K562 (cell line): ENCODE data around the gene DTYMK. TPM values are rescaled to one million over a fixed set of nuclear protein-coding genes. Genes with fewer than 3 reads are reported as not detected.
A peak's percentile ranks its signal among the peaks of the same experiment; 100 is the strongest.

Experiments
- ATAC-seq: fragments of 200-7000 bp; cut with Tn5 transposase; 3 replicates; pipeline ENCODE4 v1.9.1; 2020; ENCODE audit warnings: moderate library complexity
- BruUV-seq: library from RNA; stranded (reverse); fragments of 400-500 nt; replicated peaks from 2 replicates; lab custom pipeline; 2021; lab: Mats Ljungman, UMichigan
- CTCF ChIA-PET: fragments of 300-600 bp; formaldehyde crosslinking; extraction: SDS; loops from one replicate; lab custom pipeline; 2021; ENCODE audit warnings: low intra/inter-chr PET ratio; lab: Yijun Ruan, JAX
- POLR2A ChIA-PET: fragments of 300-600, 350-650 bp; sonication (Branson Sonifier 250); formaldehyde crosslinking; extraction: SDS; loops from one replicate; lab custom pipeline; 2021; ENCODE audit warnings: antibody characterized with exemption, inconsistent platforms; lab: Yijun Ruan, JAX
- DNase-seq, 4 experiments: peaks; one replicate each; pipeline versions ENCODE4 v3.0.0 to v3.0.0-alpha.2; 2011 to 2018; ENCODE audit warnings: low spot score in 3 of 4, mixed read lengths in 3 of 4; ENCODE audit errors: extremely low read depth in 1 of 4
- FAIRE-seq: peaks from 2 replicates; lab custom pipeline; 2011; peaks lifted over from hg19 to GRCh38; lab: Jason Lieb, UNC
- H2AFZ ChIP-seq: 2 replicates; pipeline ENCODE4 v1.6.0; 2011; ENCODE audit warnings: low read depth, low read length, control low read depth, inconsistent platforms
- H3K27ac ChIP-seq: fragments of 200-600 bp; 3 replicates; pipeline ENCODE4 v1.8.0; 2011; ENCODE audit warnings: low read depth, mild to moderate bottlenecking, control low read depth, inconsistent platforms, low read length, moderate library complexity, mixed read lengths; ENCODE audit errors: extremely low read depth
- H3K27me3 ChIP-seq, 2 experiments: fragments of 300-600 bp in 1 of 2; 2 replicates in 1 of 2; 3 replicates in 1 of 2; pipeline versions ENCODE4 v1.6.0 to v1.8.0; 2011; ENCODE audit warnings: inconsistent platforms in 2 of 2, low read length in 2 of 2, mild to moderate bottlenecking in 1 of 2, mixed read lengths in 1 of 2, moderate library complexity in 1 of 2; ENCODE audit not compliant: control insufficient read depth in 2 of 2, insufficient read depth in 2 of 2
- H3K36me3 ChIP-seq: fragments of 300-600 bp; 3 replicates; pipeline ENCODE4 v1.8.0; 2011; ENCODE audit warnings: mild to moderate bottlenecking, low read length, inconsistent platforms; ENCODE audit not compliant: control insufficient read depth, insufficient read depth
- H3K4me1 ChIP-seq, 2 experiments: fragments of 200-600 bp in 1 of 2; replicated peaks in 1 of 2; 2 replicates in 1 of 2; 3 replicates in 1 of 2; pipeline versions ENCODE4 v1.5.1 to v1.8.0; 2011; ENCODE audit warnings: inconsistent platforms in 2 of 2, low read length in 2 of 2, mild to moderate bottlenecking in 1 of 2, mixed read lengths in 1 of 2, moderate library complexity in 1 of 2; ENCODE audit not compliant: control insufficient read depth in 2 of 2, insufficient read depth in 2 of 2
- H3K4me2 ChIP-seq: 2 replicates; pipeline ENCODE4 v1.6.1; 2011; ENCODE audit warnings: low read length, control low read depth, inconsistent platforms, mixed read lengths; ENCODE audit not compliant: insufficient read depth
- H3K4me3 ChIP-seq: fragments of 200-600 bp; sonication (generic), shearing (Covaris generic); 2 replicates; pipeline ENCODE4 v1.5.1; 2016; ENCODE audit warnings: control low read depth, inconsistent platforms
- H3K79me2 ChIP-seq: fragments of 200-600 bp; 3 replicates; pipeline ENCODE4 v1.8.0; 2011; ENCODE audit warnings: low read length, inconsistent platforms; ENCODE audit not compliant: control insufficient read depth, insufficient read depth
- H3K9ac ChIP-seq, 2 experiments: 2 replicates each; pipeline versions ENCODE4 v1.6.0 to v1.6.1; 2011; ENCODE audit warnings: low read depth in 2 of 2, low read length in 2 of 2, control low read depth in 1 of 2, inconsistent platforms in 1 of 2, mild to moderate bottlenecking in 1 of 2, mixed read lengths in 1 of 2; ENCODE audit not compliant: insufficient read depth in 1 of 2
- H3K9me1 ChIP-seq: one replicate; pipeline ENCODE4 v1.6.0; 2011; ENCODE audit warnings: inconsistent platforms, mild to moderate bottlenecking, low read length, moderate library complexity; ENCODE audit not compliant: control insufficient read depth, insufficient read depth
- H3K9me3 ChIP-seq: replicated peaks from 2 replicates; pipeline ENCODE4 v1.5.1; 2011; ENCODE audit warnings: low read depth, low read length, inconsistent platforms; ENCODE audit not compliant: control insufficient read depth, insufficient read depth
- H4K20me1 ChIP-seq: replicated peaks from 2 replicates; pipeline ENCODE4 v1.6.1; 2011; ENCODE audit warnings: low read length, inconsistent platforms, mixed read lengths; ENCODE audit not compliant: control insufficient read depth, insufficient read depth
- ATF1 ChIP-seq, 2 experiments: fragments of 450-650 bp in 1 of 2; IDR thresholded peaks; 2 replicates each; pipeline ENCODE4 v1.6.1; 2016; ENCODE audit warnings: missing compliant biosample characterization in 1 of 2, missing genetic modification characterization in 1 of 2
- FUS ChIP-seq: fragments of 200-400 bp; formaldehyde crosslinking; optimal IDR thresholded peaks from 2 replicates; pipeline ENCODE3; 2017; ENCODE audit warnings: low read depth, low read length
- NUFIP1 ChIP-seq: fragments of 450-650 bp; IDR thresholded peaks from 2 replicates; pipeline ENCODE4 v1.6.1; 2018; ENCODE audit not compliant: partially characterized antibody
- POLR2G ChIP-seq: fragments of 200-400 bp; formaldehyde crosslinking; IDR thresholded peaks from 2 replicates; pipeline ENCODE4 v1.6.1; 2017; ENCODE audit warnings: low read depth, mild to moderate bottlenecking, antibody characterized with exemption, low read length, moderate library complexity
- SPI1 ChIP-seq: IDR thresholded peaks from 2 replicates; pipeline ENCODE4 v1.6.1; 2011; ENCODE audit warnings: low read depth, low read length, control low read depth, borderline replicate concordance
- WGBS: fragments of 100-300 bp; shearing (Covaris generic); methylation state at CpG from one replicate; pipeline ENCODE4 v1.1.6; 2016; ENCODE audit warnings: low coverage, mixed read lengths; ENCODE audit not compliant: insufficient coverage; ENCODE audit errors: missing lambda C conversion rate; 5-methylcytosine and 5-hydroxymethylcytosine counted together
- in situ Hi-C: fragments of 300-500 bp; cut with MboI; formaldehyde crosslinking; loops from 4 replicates; pipeline ENCODE4 v1.15.0; 2018; ENCODE audit warnings: inconsistent platforms, mixed read lengths
- intact Hi-C: fragments of 100-400 bp; cut with micrococcal nuclease; formaldehyde crosslinking; loops from 2 replicates; pipeline ENCODE4 v1.14.2; 2022
- polyA plus RNA-seq, 8 experiments: library from polyadenylated mRNA; depleted of rRNA in 4 of 8; stranded (reverse) in 5 of 8; unstranded in 3 of 8; fragments of >200 nt; fragmentation: Nextera tagmentation in 2 of 8; fragmentation: Illumina TruSeq in 1 of 8; extraction: Ambion mirVana in 2 of 8; extraction: Trizol in 1 of 8; gene quantifications; 2 replicates each; pipeline versions ENCODE4 v1.2.1 to v1.2.3, GENCODE V29; 2011 to 2014; ENCODE audit warnings: inconsistent platforms in 1 of 8, missing spikeins in 1 of 8
- total RNA-seq, 7 experiments: library from RNA; depleted of rRNA in 6 of 7; stranded (reverse); fragments of >200 nt in 6 of 7; fragmentation: Illumina TruSeq in 2 of 7; extraction: Trizol in 2 of 7; gene quantifications; 2 replicates each; pipeline versions ENCODE4 v1.2.1 to v1.2.3, GENCODE V29; 2011 to 2021; ENCODE audit warnings: low replicate concordance in 1 of 7
- TF ChIP-seq, protein P1 (sequence below), 2 experiments: IDR thresholded peaks; 2 replicates each; pipeline ENCODE4 v1.6.1; 2012; ENCODE audit warnings: improper control_type of control experiment in 2 of 2, low read depth in 2 of 2, low read length in 2 of 2, borderline replicate concordance in 1 of 2

The DTYMK gene
- total and polyA plus RNA-seq, 9 of the 15 experiments (the other 6 are each of a cell fraction or from before 2014, with no cell fraction given) = 8.2 to 85.0 (median 47.9) TPM

DNA sequence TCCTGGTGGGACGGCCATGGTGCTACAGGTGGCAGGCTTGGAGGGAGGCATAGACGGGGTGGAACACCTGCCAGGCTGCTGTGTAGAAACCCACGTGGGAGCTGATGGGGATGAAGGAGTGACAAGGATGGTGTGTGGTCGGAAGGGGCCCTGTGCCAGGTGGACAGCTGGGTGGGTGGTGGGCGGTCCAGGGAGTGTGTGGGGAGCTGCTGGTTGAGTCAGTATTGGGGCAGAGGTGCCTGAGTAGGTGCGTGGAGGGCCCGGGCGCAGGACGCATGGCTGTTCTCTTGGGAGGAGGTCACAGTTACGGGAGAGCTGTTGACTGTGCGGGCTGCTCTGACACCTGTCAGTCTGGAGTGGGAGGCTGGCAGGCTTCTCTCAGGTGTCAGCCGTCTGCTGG, 35.2 kb upstream of the DTYMK start:
- H3K27me3 ChIP-seq = no peaks in the 10 kb centered on the region
- no peak overlapping the region for H2AFZ ChIP-seq
- POLR2A ChIA-PET = interaction anchor here (0.6 to 0.9 kb wide), 2 partner anchors 9 to 230 kb away, joined by 3 read pairs; no protein-coding TSS in a partner anchor
- CTCF ChIA-PET = no interaction called here
- H4K20me1 ChIP-seq = no peaks in the 10 kb centered on the region
- H3K9ac ChIP-seq = no peak overlapping the region; a peak in 1 of 4 replicates
- no TSS peak for BruUV-seq
- no peak overlapping the region for H3K27ac ChIP-seq
- H3K4me2 ChIP-seq = no peak overlapping the region
- H3K9me3 ChIP-seq = no peaks in the 10 kb centered on the region
- H3K4me1 ChIP-seq = peaks cover 0 to 4% of the 10 kb centered on the region in 2 experiments; a peak in 1 of 5 replicates
- intact Hi-C loops (no loop called here), in situ Hi-C loops (no loop called here)
- WGBS = 91% methylated on average over 9 of the region's 12 CpGs
- no peak overlapping the region for H3K4me3 ChIP-seq
- DNase-seq (peak in 1 of 4 experiments; percentile 2), FAIRE-seq (no peak), ATAC-seq (no peak)
- no peaks in the 10 kb centered on the region for H3K79me2 ChIP-seq
- H3K9me1 ChIP-seq = no peaks in the 10 kb centered on the region
- TF ChIP-seq NUFIP1 = no peak
- no peak for TF ChIP-seq ATF1 (CRISPR knock-in tag; IDR thresholded peaks at IDR 0.05)
- no peak for TF ChIP-seq ATF1 (tag; IDR thresholded peaks at IDR 0.05)
- peak; percentile 60 for TF ChIP-seq POLR2G
- no peak for TF ChIP-seq SPI1
- no peak for TF ChIP-seq FUS
- TF ChIP-seq, protein P1, sequence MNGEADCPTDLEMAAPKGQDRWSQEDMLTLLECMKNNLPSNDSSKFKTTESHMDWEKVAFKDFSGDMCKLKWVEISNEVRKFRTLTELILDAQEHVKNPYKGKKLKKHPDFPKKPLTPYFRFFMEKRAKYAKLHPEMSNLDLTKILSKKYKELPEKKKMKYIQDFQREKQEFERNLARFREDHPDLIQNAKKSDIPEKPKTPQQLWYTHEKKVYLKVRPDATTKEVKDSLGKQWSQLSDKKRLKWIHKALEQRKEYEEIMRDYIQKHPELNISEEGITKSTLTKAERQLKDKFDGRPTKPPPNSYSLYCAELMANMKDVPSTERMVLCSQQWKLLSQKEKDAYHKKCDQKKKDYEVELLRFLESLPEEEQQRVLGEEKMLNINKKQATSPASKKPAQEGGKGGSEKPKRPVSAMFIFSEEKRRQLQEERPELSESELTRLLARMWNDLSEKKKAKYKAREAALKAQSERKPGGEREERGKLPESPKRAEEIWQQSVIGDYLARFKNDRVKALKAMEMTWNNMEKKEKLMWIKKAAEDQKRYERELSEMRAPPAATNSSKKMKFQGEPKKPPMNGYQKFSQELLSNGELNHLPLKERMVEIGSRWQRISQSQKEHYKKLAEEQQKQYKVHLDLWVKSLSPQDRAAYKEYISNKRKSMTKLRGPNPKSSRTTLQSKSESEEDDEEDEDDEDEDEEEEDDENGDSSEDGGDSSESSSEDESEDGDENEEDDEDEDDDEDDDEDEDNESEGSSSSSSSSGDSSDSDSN (IDR thresholded peaks at IDR 0.05; ENCODE audit: borderline replicate concordance in 1 of 2, low read depth in 2 of 2, low read length in 2 of 2) = no peak
- H3K36me3 ChIP-seq = peaks cover 58% of the 10 kb centered on the region; the same call in 1 of the 3 replicates
